HG03060 (cell line): ENCODE measurements around the gene ANKMY1.

ENCODE experiments used
- ATAC-seq: cut with Tn5 transposase; IDR thresholded peaks from one replicate; pipeline ENCODE4 v1.9.1; 2021; ENCODE audit warnings: low read depth, moderate number of reproducible peaks; ENCODE audit not compliant: unreplicated experiment

ANKMY1 gene

DNA sequence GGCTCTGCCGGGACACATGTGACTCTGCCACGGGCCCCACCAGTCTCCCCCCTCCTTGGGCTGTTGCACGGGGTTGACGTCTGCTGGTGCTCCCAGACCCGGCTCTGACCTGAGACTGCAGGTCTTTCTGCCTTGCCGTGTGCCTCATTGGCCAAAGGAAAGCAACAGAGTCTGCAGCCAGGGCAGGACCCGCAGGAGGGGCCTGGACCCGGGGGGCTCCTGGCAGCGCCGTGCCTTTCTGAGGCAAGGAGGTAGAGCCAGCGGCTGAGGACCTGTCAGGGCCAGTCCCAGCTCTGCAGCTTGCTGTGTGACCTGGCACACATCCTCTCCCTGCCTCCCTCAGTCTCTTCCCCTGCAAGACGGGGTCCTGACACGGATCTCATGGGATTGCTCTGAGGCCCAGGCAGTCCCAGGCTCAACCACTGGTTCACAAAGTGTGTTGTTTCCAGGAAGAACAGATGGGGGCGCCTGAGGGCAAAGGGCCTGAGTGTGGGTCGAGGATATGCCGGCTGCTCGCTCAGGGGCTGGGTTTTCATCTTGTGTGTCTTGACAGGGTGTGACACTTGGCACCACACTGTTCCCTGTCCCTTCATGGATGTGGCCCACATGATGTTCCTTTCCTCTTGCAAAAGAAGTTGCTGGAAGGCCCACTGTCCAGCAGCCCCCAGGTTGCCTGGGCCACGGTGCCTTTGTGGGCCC lies 37.7 kb upstream of the ANKMY1 start:
- ATAC-seq = no peak

DNA sequence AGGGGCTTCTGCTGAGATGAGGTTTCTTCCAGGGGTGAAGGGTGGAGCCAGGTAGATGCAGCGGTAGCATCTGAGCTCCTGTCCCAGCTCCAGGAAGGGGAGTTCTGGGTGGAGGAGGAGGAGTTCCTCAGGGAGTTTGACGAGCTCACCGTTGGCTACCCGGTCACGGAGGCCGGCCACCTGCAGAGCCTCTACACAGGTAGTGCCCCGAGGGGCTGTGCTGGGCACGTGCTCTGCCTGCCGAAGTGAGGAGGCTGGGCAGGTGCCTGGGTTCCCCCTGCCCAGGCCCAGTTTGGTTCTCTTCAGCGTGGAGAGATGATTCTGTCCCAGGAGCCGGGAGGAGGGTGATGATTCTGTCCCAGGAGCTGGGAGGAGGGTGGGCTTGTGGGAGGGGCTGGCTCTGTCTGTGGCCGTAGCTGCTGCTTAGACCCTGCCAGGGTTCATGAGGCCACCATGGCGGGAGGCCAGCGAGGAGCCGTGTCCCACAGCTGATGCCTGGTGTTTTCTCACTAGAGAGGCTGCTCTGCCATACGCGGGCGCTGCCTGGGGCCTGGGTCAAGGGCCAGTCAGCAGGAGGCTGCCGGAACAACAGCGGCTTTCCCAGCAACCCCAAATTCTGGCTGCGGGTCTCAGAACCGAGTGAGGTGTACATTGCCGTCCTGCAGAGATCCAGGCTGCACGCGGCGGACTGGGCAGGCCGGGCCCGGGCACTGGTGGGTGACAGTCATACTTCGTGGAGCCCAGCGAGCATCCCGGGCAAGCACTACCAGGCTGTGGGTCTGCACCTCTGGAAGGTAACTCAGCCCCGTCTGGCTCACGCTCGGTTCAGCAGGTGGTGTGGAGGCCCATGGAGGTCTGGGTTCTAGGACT lies 37.0 kb upstream of the ANKMY1 start:
- ATAC-seq = no peak

DNA sequence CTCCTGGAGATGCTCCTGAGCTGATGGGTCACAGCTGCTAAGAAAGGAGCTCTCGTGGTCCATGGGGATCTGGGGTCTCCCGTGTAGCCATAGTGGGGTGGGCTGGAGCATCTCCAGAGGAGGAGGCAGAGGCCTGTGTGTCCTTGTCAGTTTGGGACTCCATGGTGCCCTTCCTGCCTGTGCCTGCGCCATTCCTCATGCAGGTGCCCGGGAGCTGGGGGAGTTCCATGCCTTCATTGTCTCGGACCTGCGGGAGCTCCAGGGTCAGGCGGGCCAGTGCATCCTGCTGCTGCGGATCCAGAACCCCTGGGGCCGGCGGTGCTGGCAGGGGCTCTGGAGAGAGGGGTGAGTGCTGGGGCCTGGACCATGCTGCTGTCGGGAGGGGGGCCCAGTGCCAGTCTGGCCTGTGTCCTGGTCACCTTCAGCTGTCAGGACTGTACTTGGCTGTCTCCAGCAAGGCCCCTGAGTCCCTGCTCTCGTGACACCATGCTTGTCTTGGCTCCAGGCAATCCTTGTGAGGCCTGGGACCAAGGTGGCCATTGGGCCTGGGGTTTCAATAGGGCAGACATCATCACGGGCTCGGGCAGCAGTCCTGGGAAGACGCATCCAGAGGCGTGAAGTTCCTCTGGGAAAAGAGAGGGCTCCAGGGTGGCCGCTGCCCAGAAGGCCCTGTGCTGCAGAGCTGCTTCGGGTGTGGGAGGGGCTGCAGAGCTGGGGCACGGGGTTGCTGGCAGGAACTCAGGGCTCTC lies 36.1 kb upstream of the ANKMY1 start:
- ATAC-seq = no peak

DNA sequence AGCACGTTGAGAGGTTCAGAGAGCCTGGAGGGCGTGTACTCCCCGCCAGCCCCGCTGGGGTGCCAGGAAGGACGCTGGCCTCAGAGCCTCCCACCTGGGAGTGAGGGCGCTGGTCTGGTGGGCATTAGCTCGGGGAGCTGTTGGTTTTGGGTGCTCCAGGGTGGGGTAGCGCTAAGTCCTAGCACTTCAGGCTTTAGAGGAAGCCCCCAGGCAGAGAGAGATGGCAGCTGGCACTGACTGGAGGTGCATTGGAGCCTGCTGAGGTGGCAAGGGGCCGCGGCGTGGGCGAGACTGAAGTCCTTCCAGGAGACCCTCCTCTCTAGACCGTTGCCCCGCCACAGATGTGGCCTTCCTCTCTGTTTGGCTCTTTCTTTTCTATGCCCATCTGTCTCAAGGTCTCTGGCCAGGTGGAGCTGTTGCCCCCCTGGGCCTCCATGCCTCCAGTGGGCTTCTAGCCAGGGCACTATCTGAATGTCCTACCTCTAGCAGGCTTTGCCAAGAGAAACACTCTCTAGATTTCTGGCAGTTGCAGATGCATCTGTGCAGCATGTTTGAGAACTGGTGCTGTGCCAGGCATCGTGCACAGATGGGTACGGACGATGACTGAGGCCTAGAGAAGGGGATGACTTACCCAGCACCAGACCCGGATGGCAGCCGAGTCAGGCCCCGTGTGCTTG lies 35.4 kb upstream of the ANKMY1 start:
- ATAC-seq = no peak

DNA sequence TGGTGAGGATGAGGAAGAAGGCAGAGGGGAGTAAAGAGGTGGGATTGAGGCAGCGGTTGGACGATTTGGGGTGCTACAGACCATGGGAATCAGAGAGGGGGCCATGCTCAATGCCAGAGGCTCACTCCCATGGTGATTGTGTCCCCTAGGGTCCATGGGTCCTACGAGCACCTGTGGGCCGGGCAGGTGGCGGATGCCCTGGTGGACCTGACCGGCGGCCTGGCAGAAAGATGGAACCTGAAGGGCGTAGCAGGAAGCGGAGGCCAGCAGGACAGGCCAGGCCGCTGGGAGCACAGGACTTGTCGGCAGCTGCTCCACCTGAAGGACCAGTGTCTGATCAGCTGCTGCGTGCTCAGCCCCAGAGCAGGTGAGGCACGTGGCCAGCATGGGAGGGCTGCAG lies 34.0 kb upstream of the ANKMY1 start:
- no peak for ATAC-seq

DNA sequence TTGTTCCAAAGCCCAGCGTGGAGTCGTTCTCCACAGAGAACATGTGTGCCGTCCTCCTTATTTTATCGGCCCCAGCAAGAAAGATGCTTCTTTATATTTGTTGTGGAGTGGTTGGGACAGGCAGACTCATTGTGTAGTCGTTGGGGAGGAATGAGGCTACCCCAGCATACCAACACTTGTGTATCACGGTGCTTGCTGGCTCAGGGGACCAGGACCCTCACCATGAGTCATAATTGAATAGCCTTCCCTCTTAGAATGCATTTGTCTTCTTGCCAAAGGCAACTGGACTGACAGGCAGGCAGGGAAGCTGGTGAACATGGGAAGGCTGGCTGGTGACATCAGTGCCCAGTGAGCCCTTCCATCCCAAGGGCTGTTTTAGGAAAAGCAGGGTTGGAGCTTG lies 33.4 kb upstream of the ANKMY1 start:
- no peak for ATAC-seq

DNA sequence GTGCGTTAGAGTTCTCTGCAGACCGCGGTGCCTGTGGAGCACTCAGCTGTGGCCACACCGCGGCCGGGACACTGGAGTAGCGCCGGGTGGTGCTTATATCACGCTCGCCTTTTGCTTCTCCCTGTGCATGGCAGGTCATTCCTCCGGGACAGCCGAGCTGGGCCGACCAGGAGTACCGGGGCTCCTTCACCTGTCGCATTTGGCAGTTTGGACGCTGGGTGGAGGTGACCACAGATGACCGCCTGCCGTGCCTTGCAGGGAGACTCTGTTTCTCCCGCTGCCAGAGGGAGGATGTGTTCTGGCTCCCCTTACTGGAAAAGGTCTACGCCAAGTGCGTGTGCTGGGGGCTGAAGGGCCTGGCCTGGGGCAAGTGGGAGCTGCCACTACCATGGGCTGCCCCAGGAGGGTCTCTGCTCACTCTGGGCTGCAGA lies 32.9 kb upstream of the ANKMY1 start:
- ATAC-seq = no peak

DNA sequence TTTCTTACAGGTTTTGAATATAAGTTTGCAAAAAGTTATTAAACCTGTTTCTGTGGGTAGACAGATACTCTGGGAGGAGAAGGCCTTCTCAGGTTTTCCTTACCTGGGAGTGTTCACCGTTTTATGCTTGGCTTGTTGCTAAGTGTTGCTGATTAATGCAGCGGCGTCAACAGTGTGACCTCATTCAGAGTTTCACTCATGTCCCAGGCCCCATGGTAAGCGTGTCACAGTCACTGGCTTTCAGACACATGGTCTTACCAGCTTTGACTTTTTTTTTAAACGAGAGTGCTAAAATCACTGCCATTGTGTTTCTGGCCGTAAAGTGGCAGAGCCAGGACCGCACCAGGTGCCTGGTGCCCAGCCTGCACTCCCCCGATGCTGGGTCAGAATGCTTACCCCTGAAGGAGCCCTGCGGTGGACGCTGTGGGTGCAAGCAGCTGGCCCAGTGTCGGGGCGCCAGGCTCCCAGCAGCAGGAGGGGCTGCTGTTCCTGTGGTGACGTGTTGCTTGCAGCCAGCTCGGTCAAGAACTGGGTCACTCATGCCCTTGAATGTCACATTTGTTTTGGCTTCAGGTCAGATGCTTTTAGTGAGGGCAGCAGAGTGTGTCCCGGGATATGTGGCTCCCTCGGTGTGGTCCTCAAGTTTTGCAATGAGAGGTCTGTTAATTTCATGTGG lies 32.2 kb upstream of the ANKMY1 start:
- ATAC-seq = no peak

DNA sequence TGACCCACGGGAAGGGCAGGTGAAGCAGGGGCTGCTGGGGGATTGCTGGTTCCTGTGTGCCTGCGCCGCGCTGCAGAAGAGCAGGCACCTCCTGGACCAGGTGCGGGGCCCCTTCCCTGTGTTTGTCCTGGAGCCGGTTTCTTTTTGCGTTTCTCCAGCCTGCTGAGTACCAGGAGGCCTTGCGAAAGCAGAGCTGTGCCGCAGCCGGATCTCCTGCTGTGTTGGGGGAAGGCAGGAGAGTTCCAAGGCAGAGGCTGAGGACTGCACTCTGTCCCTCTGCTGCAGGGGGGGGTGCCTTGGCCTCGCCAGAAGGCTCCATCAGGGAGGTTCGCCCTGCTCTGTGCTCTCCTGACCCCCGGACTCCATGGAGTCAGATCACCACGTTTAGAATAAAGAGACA lies 31.6 kb upstream of the ANKMY1 start:
- ATAC-seq = no peak

DNA sequence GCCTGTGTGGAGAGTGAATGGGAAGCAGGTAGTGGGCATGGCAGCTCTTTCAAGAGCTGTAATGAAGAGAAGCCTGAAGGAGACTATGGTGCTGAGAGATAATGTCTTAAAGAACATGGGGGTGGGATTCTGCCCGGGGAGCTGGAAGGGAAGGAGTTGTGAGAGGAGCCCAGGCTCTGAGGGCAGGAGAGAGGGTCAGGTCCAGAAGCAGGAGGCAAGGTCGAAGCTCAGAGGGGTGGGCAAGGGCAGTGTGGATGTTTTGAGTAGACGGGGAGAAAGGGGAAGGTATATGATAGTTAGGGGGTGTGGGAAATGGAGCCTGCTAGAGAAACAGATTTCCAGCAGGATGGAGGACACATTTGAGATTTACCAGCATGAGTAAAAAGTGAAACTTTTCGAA lies 30.9 kb upstream of the ANKMY1 start:
- no peak for ATAC-seq

DNA sequence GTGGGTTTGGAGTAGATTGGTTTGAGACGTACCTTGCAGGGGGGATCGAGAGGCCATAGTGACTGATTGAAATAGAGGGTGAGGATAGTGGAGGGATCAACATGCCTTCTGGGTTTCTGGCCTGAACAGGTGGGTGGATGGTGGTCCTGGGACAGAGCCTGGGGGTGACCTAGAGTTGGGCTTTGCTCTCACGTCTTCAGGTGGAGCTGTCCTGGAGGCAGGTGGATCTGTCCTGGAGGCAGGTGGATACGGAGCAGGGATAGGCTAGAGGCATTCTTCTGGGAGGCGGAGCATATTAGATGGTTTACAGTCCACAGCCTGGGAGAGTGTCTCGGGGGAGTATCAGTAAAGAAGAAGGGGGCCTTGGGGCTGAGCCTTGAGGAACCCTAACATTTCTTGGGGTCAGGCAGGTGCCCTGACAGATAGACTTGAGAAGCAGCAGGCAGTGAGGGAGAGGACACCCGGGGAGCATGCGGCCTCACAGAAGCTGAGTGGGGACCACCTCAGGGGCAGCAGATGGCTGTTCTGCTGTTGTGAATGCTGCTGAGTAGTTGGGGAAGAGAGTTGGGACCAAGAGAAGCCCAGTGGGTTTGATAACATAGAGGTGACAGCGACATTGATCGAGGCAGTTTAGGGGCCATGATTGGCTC lies 30.3 kb upstream of the ANKMY1 start:
- no peak for ATAC-seq

DNA sequence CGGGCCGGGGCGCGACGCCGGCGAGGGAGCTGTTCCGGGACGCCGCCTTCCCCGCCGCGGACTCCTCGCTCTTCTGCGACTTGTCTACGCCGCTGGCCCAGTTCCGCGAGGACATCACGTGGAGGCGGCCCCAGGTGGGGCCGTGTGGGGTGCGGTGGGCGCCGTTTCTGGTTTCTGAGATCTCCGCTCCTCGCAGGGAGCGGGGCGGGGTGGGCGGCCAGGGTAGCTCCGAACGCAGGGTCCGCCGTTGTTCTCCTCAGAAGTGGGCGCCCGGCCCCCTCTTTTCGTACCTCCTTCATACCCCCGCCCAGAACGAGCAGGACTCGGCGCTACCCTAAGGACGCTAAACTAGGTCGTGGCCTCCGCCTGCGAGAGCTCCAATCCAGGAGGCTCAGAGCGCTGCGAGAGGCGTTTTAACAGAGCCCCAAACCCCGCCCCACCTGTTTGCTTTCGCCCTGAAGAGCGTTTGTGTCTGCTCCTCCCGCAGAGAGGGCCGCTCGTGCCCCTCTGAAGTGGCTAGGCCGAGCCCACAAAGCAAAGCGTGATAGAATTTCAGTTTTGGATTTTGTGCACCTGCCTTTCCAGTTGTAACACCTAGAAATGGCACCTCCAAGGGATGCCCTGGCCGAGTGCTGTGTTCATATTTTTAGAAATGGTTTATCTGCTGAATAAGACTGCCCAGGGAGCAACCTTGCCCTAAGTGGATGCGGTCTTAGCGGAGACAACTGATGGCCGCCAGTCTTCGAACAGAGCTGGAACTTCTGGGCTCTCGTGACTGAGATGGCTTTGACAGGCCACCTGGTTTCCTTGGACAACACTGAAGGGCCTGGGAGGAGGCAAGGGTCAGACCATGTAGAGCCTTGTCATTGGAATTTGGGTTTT lies 29.4 kb upstream of the ANKMY1 start:
- ATAC-seq = no peak

DNA sequence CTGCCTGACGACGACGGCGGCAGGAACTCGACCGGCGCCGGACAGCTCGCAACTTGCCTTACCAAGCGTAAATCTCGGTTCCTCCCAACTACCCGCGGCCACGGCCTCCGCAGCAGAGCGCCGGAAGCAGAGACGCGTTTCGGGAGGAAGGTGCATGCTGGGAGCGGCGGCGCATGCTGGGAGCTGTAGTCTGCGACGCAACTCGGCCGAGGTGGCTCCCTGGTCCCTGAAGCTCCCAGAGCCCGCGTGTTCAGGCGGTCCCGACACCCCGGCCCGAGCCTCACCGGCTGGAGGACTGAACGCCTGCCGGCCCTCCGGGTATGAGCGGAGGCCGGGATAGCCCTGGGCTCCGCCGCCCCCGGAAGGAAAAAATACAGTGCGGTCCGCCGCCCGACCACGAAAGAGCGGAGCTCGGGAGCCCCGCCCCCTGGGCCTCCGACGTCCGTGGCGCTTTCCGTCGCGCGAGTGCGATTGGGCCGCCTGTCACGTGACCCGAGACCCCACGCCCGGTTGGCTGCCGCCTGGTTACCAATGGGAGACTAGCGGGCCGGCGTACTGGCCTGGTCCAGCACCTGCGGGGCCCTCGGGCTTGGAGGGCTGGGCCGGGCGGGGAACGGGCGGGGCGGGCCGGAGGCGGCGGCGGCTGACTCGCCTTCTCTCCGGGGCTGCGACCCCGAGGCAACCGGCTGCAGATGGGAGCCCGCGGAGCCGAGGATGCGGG lies 28.6 kb upstream of the ANKMY1 start, which contains the start of gene CAPN10:
CAPN10 (plus strand) TSS at position 537 of the 721 bp plus-strand sequence; CDS start at position 715, 178 bp downstream.
- peak; percentile 33 for ATAC-seq

DNA sequence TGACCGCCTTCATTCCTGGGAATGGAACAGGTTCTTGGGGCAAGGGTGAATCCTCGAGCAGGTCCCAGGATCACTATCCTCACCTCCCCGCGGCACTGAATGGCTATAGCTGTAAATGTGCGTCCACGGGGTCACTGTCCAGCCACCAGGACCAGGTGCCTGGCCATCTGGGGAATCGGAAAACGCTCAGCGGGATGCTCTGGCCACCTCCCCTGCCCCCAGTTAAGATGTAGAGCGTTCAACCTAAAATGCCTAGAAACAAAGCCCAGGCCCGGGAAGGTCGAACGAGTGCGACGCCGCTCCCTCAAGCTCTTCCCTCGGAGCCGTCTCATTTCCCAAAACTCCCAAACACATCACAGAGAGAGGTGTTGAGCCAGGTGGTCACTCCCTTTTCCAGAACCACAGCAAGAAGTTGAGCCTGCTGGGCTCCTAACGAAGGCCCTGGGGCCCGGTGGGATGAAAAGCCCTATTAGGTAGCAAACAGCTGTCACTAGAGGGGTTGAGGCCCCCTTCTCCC lies 28.0 kb upstream of the ANKMY1 start:
- no peak for ATAC-seq

DNA sequence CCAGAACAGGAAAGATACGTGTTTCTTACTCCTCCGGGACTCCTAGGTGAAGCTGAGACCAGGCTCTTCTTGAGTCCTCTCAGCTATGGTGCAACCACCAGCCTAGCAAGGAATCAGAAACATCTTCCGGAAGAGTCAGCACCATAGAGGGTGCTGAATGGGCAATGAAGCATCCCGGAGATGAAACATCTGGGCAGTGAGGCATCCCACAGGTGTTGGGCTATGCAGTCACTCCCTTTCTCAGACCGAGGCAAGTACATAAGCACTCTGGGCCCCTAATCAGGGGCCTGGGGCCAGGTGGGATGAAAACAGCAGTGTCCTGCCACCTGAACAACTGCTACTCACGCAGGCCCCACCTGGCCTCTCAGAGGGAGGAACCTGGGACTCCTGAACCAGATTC lies 27.3 kb upstream of the ANKMY1 start:
- ATAC-seq = peak; percentile 26

DNA sequence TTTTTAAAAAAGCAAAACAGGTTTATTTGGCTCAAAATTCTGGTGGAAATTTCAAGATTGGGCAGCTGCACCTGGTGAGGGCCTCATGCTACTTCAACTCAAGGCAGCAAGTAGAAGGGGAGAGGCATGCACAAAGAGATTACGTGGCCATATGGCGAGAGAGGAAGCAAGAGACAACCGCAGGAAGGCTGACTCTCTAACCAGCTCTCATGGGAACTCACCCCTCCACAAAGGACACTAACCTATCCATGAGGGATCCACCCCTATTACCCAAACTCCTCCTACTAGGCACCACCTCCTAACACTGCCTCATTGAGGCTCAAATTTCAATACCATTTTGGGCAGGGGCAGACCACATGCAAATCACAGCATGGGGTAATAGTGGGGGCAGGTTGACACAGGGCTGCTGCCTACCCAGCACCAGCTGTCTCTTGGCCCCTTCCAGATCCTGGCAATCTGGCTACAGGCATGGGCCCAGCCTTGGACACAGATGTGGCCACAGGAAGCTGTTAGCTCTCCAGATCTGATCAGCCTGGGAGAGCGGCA lies 26.8 kb upstream of the ANKMY1 start:
- ATAC-seq = peak; percentile 63

DNA sequence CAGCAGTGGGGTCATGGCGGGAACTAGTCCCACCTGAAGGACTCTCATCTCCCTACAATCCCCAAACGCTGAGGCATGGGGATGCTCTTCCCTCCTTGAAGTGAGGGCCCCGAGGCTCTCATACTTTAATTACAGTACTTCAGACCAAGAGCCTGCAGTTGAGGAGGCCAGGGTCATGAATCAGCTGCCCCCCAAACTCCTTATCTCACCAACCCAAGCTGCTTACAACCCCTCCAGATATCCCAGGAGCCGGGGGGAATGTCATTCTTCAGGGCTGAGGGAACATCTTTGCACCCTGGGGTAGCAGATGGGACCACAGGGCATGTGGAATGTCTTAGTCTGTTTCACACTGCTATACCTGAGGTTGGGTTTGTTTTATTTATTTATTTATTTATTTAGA lies 26.0 kb upstream of the ANKMY1 start:
- no peak for ATAC-seq
